ENCODE data around the gene FNDC3B.

The FNDC3B gene

GRCh38 chr3:172271386-172271976 lies 232.1 kb downstream of the FNDC3B start:
- Histone ChIP-seq H3K9ac (ENCODE audit: low read depth, low read length, poor library complexity, severe bottlenecking) (no peak overlapping the region), H4K20me1 (ENCODE audit: insufficient read depth, low read length, poor library complexity, severe bottlenecking) (no peaks in the 10 kb centered on the region), H3K4me1 (ENCODE audit: insufficient read depth, low read length, poor library complexity, severe bottlenecking) (peaks cover 4% of the 10 kb centered on the region), H3K4me2 (ENCODE audit: low read depth, low read length, poor library complexity, severe bottlenecking) (no peak overlapping the region), H3K27me3 (ENCODE audit: insufficient read depth, low read length, poor library complexity, severe bottlenecking) (no peaks in the 10 kb centered on the region), H3K79me2 (ENCODE audit: insufficient read depth, low read length) (no peaks in the 10 kb centered on the region), H3K9me2 (replicated peaks; ENCODE audit: low read depth, low read length) (no peaks in the 10 kb centered on the region), H3K36me3 (ENCODE audit: insufficient read depth, low read length) (peaks cover 3% of the 10 kb centered on the region; the same call in 1 of the 2 replicates), H2AFZ (ENCODE audit: low read length) (no peak overlapping the region), H3K4me3 (ENCODE audit: low read length, poor library complexity, severe bottlenecking) (no peak overlapping the region), H3K9me3 (ENCODE audit: insufficient read depth, low read depth, low read length) (no peaks in the 10 kb centered on the region), H3F3A (ENCODE audit: low read depth) (no peaks in the 10 kb centered on the region)
- no peak for TF ChIP-seq CTCF (conservative IDR thresholded peaks at IDR 0.05; ENCODE audit: low read length)
- no peak for TF ChIP-seq EZH2phosphoT487 (IDR thresholded peaks at IDR 0.05; ENCODE audit: borderline replicate concordance)

- Histone ChIP-seq H3K4me3 (ENCODE audit: low read length, poor library complexity, severe bottlenecking) (no peak overlapping the region), H3K9ac (ENCODE audit: low read depth, low read length, poor library complexity, severe bottlenecking) (no peak overlapping the region), H3K9me2 (replicated peaks; ENCODE audit: low read depth, low read length) (no peaks in the 10 kb centered on the region), H3K9me3 (ENCODE audit: insufficient read depth, low read depth, low read length) (no peaks in the 10 kb centered on the region), H3K4me1 (ENCODE audit: insufficient read depth, low read length, poor library complexity, severe bottlenecking) (peaks cover 4% of the 10 kb centered on the region), H3K36me3 (ENCODE audit: insufficient read depth, low read length) (peaks cover 3% of the 10 kb centered on the region; the same call in 1 of the 2 replicates), H3F3A (ENCODE audit: low read depth) (no peaks in the 10 kb centered on the region), H2AFZ (ENCODE audit: low read length) (no peak overlapping the region), H3K27me3 (ENCODE audit: insufficient read depth, low read length, poor library complexity, severe bottlenecking) (no peaks in the 10 kb centered on the region), H3K79me2 (ENCODE audit: insufficient read depth, low read length) (no peaks in the 10 kb centered on the region), H3K4me2 (ENCODE audit: low read depth, low read length, poor library complexity, severe bottlenecking) (no peak overlapping the region), H4K20me1 (ENCODE audit: insufficient read depth, low read length, poor library complexity, severe bottlenecking) (no peaks in the 10 kb centered on the region)
- TF ChIP-seq EZH2phosphoT487 (IDR thresholded peaks at IDR 0.05; ENCODE audit: borderline replicate concordance): no peak
- TF ChIP-seq CTCF (conservative IDR thresholded peaks at IDR 0.05; ENCODE audit: low read length): no peak
These were observed 233.3 kb downstream of the FNDC3B start for GRCh38 chr3:172272698-172273097.

GRCh38 chr3:172273378-172273777 lies 234.0 kb downstream of the FNDC3B start:
- H3K9me2 ChIP-seq (replicated peaks; ENCODE audit: low read depth, low read length): no peaks in the 10 kb centered on the region
- H3K79me2 ChIP-seq (ENCODE audit: insufficient read depth, low read length): no peaks in the 10 kb centered on the region
- H3K4me1 ChIP-seq (ENCODE audit: insufficient read depth, low read length, poor library complexity, severe bottlenecking): peaks cover 4% of the 10 kb centered on the region
- no peak overlapping the region for H2AFZ ChIP-seq (ENCODE audit: low read length)
- peaks cover 3% of the 10 kb centered on the region; the same call in 1 of the 2 replicates for H3K36me3 ChIP-seq (ENCODE audit: insufficient read depth, low read length)
- H3K4me2 ChIP-seq (ENCODE audit: low read depth, low read length, poor library complexity, severe bottlenecking): no peak overlapping the region
- H3K4me3 ChIP-seq (ENCODE audit: low read length, poor library complexity, severe bottlenecking): no peak overlapping the region
- no peaks in the 10 kb centered on the region for H3K27me3 ChIP-seq (ENCODE audit: insufficient read depth, low read length, poor library complexity, severe bottlenecking)
- no peak for TF ChIP-seq EZH2phosphoT487 (IDR thresholded peaks at IDR 0.05; ENCODE audit: borderline replicate concordance)
- no peak for TF ChIP-seq CTCF (conservative IDR thresholded peaks at IDR 0.05; ENCODE audit: low read length)
- no peaks in the 10 kb centered on the region for H3F3A ChIP-seq (ENCODE audit: low read depth)
- H4K20me1 ChIP-seq (ENCODE audit: insufficient read depth, low read length, poor library complexity, severe bottlenecking): no peaks in the 10 kb centered on the region
- H3K9ac ChIP-seq (ENCODE audit: low read depth, low read length, poor library complexity, severe bottlenecking): no peak overlapping the region
- no peaks in the 10 kb centered on the region for H3K9me3 ChIP-seq (ENCODE audit: insufficient read depth, low read depth, low read length)

Data from Loucy (cell line).